Glutamatergic neuron (in vitro differentiated cells): ENCODE results near the gene RAET1E. TPM values are rescaled to one million over a fixed set of nuclear protein-coding genes. Genes with fewer than 3 reads are reported as not detected.

Source experiments
- DNase-seq: peaks from one replicate; pipeline ENCODE4 v3.0.0; 2022
- H3K27ac Mint-ChIP-seq: one replicate; pipeline ENCODE4 v1.8.0; 2020; ENCODE audit warnings: mild to moderate bottlenecking, mixed read lengths, inconsistent platforms; ENCODE audit not compliant: unreplicated experiment
- H3K27me3 Mint-ChIP-seq: one replicate; pipeline ENCODE4 v1.8.0; 2020; ENCODE audit warnings: mild to moderate bottlenecking, moderate library complexity, mixed read lengths, inconsistent platforms; ENCODE audit not compliant: unreplicated experiment
- H3K36me3 Mint-ChIP-seq: one replicate; pipeline ENCODE4 v1.8.0; 2020; ENCODE audit warnings: mild to moderate bottlenecking, mixed read lengths, inconsistent platforms; ENCODE audit not compliant: unreplicated experiment
- H3K4me1 Mint-ChIP-seq: one replicate; pipeline ENCODE4 v1.8.0; 2020; ENCODE audit warnings: mild to moderate bottlenecking, low read depth, mixed read lengths, inconsistent platforms; ENCODE audit not compliant: unreplicated experiment
- H3K4me3 Mint-ChIP-seq: one replicate; pipeline ENCODE4 v1.8.0; 2020; ENCODE audit warnings: mild to moderate bottlenecking, mixed read lengths, inconsistent platforms; ENCODE audit not compliant: unreplicated experiment
- H3K9me3 Mint-ChIP-seq: one replicate; pipeline ENCODE4 v1.8.0; 2020; ENCODE audit warnings: mild to moderate bottlenecking, moderate library complexity, mixed read lengths, inconsistent platforms; ENCODE audit not compliant: unreplicated experiment
- CTCF ChIP-seq: fragments of 200-600 bp; sonication (generic); IDR thresholded peaks from one replicate; pipeline ENCODE4 v1.5.0; 2021; ENCODE audit not compliant: partially characterized antibody, unreplicated experiment
- total RNA-seq: library from RNA; stranded (reverse); fragmentation: NEBNext Ultra II Directional; extraction: Animal tissue kit (Norgen Biotek cat#: 25700); gene quantifications from one replicate; pipeline ENCODE4 v1.2.1, GENCODE V29; 2021; ENCODE audit not compliant: unreplicated experiment

The RAET1E gene
- total RNA-seq, 1 donor from 2014 or later = not detected

- Mint-ChIP-seq H3K27ac (no peak overlapping the region), H3K27me3 (peaks cover 6% of the 10 kb centered on the region), H3K4me1 (no peaks in the 10 kb centered on the region), H3K4me3 (no peak overlapping the region), H3K9me3 (peaks cover 5% of the 10 kb centered on the region), H3K36me3 (no peaks in the 10 kb centered on the region)
- DNase-seq = no peak
- no peak for TF ChIP-seq CTCF
These were observed 3.7 kb upstream of the RAET1E start for GRCh38 chr6:149901444-149902140.

- Mint-ChIP-seq H3K27ac (no peak overlapping the region), H3K27me3 (peaks cover 5% of the 10 kb centered on the region), H3K9me3 (peaks cover 5% of the 10 kb centered on the region), H3K36me3 (no peaks in the 10 kb centered on the region), H3K4me3 (no peak overlapping the region), H3K4me1 (no peaks in the 10 kb centered on the region)
- no peak for TF ChIP-seq CTCF
- DNase-seq = no peak
These were observed 2.9 kb upstream of the RAET1E start for GRCh38 chr6:149900620-149901443.

GRCh38 chr6:149899926-149900619, 2.2 kb upstream of the RAET1E start:
- H3K27me3 Mint-ChIP-seq = peaks cover 5% of the 10 kb centered on the region
- H3K36me3 Mint-ChIP-seq = no peaks in the 10 kb centered on the region
- H3K4me1 Mint-ChIP-seq = no peaks in the 10 kb centered on the region
- H3K4me3 Mint-ChIP-seq = no peak overlapping the region
- no peak for TF ChIP-seq CTCF
- no peak overlapping the region for H3K27ac Mint-ChIP-seq
- DNase-seq = no peak
- H3K9me3 Mint-ChIP-seq = peaks cover 5% of the 10 kb centered on the region

- H3K36me3 Mint-ChIP-seq = no peaks in the 10 kb centered on the region
- no peak overlapping the region for H3K4me3 Mint-ChIP-seq
- H3K9me3 Mint-ChIP-seq = peaks cover 5% of the 10 kb centered on the region
- TF ChIP-seq CTCF = no peak
- H3K27me3 Mint-ChIP-seq = peaks cover 2% of the 10 kb centered on the region
- H3K27ac Mint-ChIP-seq = no peak overlapping the region
- no peaks in the 10 kb centered on the region for H3K4me1 Mint-ChIP-seq
- DNase-seq = no peak
These were observed 1.6 kb upstream of the RAET1E start for GRCh38 chr6:149899486-149899885.
